ENCODE results near the gene CDK16. TPM values are rescaled to one million over a fixed set of nuclear protein-coding genes. Genes with fewer than 3 reads are reported as not detected.

Gene CDK16
- total RNA-seq, 2 experiments from 2014 or later: 62.7 to 78.9 TPM

DNA sequence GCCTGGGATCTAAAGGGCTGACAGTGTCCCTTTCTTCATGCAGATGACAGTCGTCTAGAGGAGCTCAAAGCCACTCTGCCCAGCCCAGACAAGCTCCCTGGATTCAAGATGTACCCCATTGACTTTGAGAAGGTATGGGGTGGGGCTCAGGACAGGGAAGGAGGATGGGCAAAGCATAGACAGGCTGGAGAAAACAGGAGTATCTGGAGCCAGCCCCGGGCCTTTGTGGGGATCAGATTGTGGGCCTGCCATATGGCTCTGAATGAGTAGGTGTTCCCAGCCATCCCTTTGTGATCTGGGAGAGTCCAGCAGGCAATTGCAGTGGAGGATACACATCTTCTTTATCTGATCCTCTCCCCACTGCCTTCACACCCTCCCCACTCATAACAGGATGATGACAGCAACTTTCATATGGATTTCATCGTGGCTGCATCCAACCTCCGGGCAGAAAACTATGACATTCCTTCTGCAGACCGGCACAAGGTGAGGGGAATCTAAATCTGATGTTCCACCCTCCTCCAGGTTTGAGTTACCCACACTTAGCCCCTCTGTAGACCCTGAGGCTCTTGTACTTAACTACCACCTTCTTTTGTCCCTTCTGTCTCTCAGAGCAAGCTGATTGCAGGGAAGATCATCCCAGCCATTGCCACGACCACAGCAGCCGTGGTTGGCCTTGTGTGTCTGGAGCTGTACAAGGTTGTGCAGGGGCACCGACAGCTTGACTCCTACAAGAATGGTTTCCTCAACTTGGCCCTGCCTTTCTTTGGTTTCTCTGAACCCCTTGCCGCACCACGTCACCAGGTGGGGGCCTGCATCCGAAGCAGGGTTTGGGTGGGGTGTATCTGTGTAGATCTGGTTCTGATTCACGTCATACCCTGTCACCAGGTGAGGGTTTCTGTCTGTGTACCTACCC lies 5.8 kb upstream of the CDK16 start:
- H3K4me3 Mint-ChIP-seq: no peak overlapping the region
- peak overlapping the region; percentile 70 for H3K27ac Mint-ChIP-seq
- DNase-seq (no peak), ATAC-seq (no peak)
- peaks cover 19% of the 10 kb centered on the region for H3K4me1 Mint-ChIP-seq
- intact Hi-C loops (cut with DNase I, micrococcal nuclease): no loop called here
- no peaks in the 10 kb centered on the region for H3K27me3 Mint-ChIP-seq
- ChIA-PET POLR2A (interaction anchor here (0.6 kb wide), 1 partner anchor 146 kb away, joined by 4 read pairs; no protein-coding TSS in a partner anchor), CTCF (no interaction called here)
- no peaks in the 10 kb centered on the region for H3K9me3 Mint-ChIP-seq (ENCODE audit: low read depth)
- peaks cover 53% of the 10 kb centered on the region for H3K36me3 Mint-ChIP-seq (ENCODE audit: low read depth)

DNA sequence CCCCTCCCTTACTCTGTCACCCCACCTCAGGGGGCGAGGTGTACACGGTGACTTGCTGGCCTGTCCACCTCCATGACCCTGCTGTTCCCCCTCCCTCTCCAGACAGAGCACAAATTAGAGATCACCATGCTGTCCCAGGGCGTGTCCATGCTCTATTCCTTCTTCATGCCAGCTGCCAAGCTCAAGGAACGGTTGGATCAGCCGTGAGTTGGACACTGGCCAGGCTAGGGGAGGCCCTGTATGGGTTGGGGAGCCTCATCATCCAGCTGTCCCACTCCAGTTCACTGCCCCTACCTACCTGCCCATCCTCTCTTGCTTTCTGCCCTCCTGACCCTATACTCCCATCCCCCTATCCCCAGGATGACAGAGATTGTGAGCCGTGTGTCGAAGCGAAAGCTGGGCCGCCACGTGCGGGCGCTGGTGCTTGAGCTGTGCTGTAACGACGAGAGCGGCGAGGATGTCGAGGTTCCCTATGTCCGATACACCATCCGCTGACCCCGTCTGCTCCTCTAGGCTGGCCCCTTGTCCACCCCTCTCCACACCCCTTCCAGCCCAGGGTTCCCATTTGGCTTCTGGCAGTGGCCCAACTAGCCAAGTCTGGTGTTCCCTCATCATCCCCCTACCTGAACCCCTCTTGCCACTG lies 3.9 kb upstream of the CDK16 start:
- ATAC-seq (no peak), DNase-seq (no peak)
- no peak overlapping the region for H3K4me3 Mint-ChIP-seq
- H3K36me3 Mint-ChIP-seq (ENCODE audit: low read depth): peaks cover 56% of the 10 kb centered on the region
- H3K4me1 Mint-ChIP-seq: peaks cover 19% of the 10 kb centered on the region
- no peaks in the 10 kb centered on the region for H3K27me3 Mint-ChIP-seq
- CTCF ChIA-PET: no interaction called here
- POLR2A ChIA-PET: no interaction called here
- no peaks in the 10 kb centered on the region for H3K9me3 Mint-ChIP-seq (ENCODE audit: low read depth)
- H3K27ac Mint-ChIP-seq: no peak overlapping the region
- intact Hi-C loops (cut with DNase I, micrococcal nuclease): loop anchor here (5.0 kb wide), 4 partner anchors 153 to 438 kb away; partner anchors contain the start of genes ELK1 (in 1 of the 2) and RP2 (in 1 of the 2)

DNA sequence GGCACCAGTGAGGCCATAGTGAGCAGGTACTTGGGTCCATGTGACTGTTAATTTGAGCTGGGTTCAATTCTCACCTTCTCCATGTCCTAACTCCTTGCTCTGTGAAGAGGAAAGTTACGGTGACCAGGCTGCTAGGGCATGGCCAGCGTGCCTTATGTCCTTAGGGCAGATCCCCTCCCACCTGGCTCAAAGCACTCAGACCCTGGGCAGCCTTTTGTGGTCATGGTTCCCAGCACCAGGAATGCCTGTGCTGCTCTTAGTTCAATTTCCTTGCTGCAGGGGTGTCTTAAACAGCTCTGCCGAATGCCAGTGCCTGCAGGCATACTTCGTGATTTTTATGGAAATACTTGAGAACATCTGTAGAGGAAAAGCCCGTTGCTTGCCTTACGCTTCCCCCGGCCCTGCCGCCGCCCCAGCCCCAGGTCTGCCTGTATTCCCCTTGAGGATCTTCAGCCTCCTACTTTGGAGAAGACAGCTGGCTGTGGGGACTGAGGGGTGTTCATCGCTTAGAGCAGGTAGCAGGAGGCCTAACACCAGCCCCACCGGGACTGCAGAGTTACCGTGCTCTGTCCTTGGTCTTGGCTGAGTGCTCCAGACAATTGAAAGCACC lies 3.1 kb upstream of the CDK16 start:
- intact Hi-C loops (cut with DNase I, micrococcal nuclease): loop anchor here (5.0 kb wide), 4 partner anchors 152 to 437 kb away; partner anchors contain the start of genes ELK1 (in 1 of the 2) and RP2 (in 1 of the 2)
- no peaks in the 10 kb centered on the region for H3K9me3 Mint-ChIP-seq (ENCODE audit: low read depth)
- H3K4me1 Mint-ChIP-seq: peaks cover 27% of the 10 kb centered on the region
- ChIA-PET CTCF (interaction anchor here (1.1 kb wide), 1 partner anchor 19 kb away, joined by 3 read pairs; no protein-coding TSS in a partner anchor), POLR2A (no interaction called here)
- H3K36me3 Mint-ChIP-seq (ENCODE audit: low read depth): peaks cover 58% of the 10 kb centered on the region
- no peaks in the 10 kb centered on the region for H3K27me3 Mint-ChIP-seq
- no peak for DNase-seq
- H3K27ac Mint-ChIP-seq: peak overlapping the region; percentile 98
- H3K4me3 Mint-ChIP-seq: no peak overlapping the region
- no peak for ATAC-seq

DNA sequence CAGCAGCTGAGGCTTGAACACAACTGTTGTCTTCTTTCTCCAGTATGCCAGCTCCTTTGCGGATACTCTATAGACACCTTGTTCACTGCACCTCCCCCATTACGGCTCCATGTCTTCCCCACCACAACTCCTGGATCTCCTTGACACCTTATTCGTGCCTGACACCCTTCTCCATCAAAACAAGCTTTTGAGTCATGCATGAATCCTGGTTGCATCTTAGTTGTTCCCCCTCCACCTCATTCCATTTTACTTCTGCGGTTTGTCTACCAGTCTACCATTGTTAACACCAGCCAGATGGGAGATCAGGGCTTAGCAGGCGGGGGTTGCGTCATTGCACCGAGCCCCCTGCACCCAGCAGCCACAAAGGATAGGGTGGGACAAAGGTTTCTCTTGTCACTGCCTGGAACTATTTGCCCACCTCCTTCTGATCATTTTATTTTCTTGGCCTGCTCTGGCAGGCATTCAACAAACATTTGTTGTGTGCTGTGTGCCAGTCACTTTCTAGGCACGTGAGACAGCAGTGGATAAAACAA lies 2.0 kb upstream of the CDK16 start:
- Mint-ChIP-seq H3K27ac (peak overlapping the region; percentile 98), H3K27me3 (no peaks in the 10 kb centered on the region), H3K9me3 (ENCODE audit: low read depth) (no peaks in the 10 kb centered on the region), H3K4me3 (peak overlapping the region; percentile 92), H3K36me3 (ENCODE audit: low read depth) (peaks cover 62% of the 10 kb centered on the region), H3K4me1 (peaks cover 35% of the 10 kb centered on the region)
- intact Hi-C loops (cut with DNase I, micrococcal nuclease): loop anchor here (2.0 to 5.0 kb wide), 5 partner anchors 72 to 436 kb away; partner anchors contain the start of genes ELK1 (in 1 of the 2), NDUFB11 (in 1 of the 2), RBM10 (in 1 of the 2) and RP2 (in 1 of the 2)
- no peak for DNase-seq
- ATAC-seq: no peak
- CTCF ChIA-PET: interaction anchor here (1.1 kb wide), 1 partner anchor 20 kb away, joined by 3 read pairs; no protein-coding TSS in a partner anchor
- POLR2A ChIA-PET: interaction anchor here (1.6 to 1.8 kb wide), 2 partner anchors 22 to 71 kb away, joined by 5 to 9 read pairs; partner anchors contain the start of genes NDUFB11 and RBM10

DNA sequence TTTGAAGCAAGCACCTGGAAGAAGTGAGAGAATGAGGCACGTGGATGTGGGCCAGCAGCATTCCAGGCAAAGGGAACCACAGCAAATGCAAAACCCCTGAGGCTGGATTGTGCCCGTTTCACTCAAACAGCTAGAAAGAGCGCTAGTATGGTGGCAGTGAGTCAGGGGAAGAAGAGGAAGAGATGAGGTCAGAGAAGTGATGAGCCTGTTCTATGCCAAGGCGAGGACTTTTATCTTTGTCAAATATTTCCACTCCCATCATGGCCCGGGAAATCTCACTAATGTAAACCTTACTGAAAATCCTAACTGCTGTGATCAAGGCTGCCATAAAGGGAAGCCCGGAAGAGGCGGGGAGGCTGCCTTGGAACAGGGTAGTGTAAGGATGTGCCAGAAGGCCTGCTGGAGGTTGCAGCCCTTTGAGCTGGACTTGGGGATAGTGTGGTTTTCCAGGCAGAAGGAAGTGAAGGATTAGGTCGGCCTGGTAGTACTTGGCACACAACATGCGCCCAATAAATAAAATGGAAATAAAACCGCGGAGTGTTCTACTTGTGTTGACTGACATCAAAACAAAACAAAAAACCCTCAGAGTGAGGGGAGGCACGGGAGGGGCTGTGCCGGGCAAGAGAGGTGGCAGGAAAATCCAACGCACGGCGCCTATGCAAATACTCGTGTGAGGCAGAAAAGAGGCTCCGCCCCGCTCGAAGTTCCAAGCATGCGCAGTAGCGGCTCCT lies 1.2 kb upstream of the CDK16 start:
- DNase-seq (peak; percentile 96), ATAC-seq (peak; percentile 36)
- H3K27ac Mint-ChIP-seq: peak overlapping the region; percentile 98
- H3K4me3 Mint-ChIP-seq: peak overlapping the region; percentile 92
- POLR2A ChIA-PET: interaction anchor here (0.7 to 2.5 kb wide), 7 partner anchors 14 to 339 kb away, joined by 3 to 15 read pairs (median 5); partner anchors contain the start of genes NDUFB11, RBM10 and USP11
- no peaks in the 10 kb centered on the region for H3K27me3 Mint-ChIP-seq
- intact Hi-C loops (cut with DNase I, micrococcal nuclease): loop anchor here (1.0 to 5.0 kb wide), 10 partner anchors 16 to 442 kb away; partner anchors contain the start of genes UBA1 (in 2 of the 2), ELK1 (in 1 of the 2), NDUFB11 (in 1 of the 2) and RBM10 (in 1 of the 2)
- H3K36me3 Mint-ChIP-seq (ENCODE audit: low read depth): peaks cover 57% of the 10 kb centered on the region
- no peaks in the 10 kb centered on the region for H3K9me3 Mint-ChIP-seq (ENCODE audit: low read depth)
- peaks cover 35% of the 10 kb centered on the region for H3K4me1 Mint-ChIP-seq
- CTCF ChIA-PET: interaction anchor here (0.5 to 0.6 kb wide), 2 partner anchors 14 to 36 kb away, joined by 3 read pairs; no protein-coding TSS in a partner anchor

DNA sequence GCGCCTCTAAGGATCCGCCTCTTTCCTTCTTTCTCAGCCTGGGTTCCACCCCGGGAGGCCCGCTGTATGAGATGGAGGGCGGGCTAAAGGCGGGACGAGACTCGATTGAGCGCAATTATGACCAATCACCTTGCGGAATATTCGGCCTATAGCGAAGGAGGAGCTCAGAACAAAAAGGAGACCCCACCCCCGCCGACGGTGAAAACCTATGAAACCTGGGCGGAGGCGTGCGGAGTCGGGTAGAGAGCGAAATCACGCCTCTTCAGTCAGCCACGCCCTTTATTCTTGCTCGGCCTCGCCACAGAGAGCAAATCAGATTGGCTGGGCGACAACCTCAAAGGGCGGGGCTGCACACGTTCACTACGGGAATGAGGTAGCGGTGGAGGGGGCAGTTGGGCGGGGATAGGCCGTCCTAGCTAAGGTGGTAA lies 615 bp upstream of the CDK16 start:
- ChIA-PET POLR2A (interaction anchor here (0.5 to 2.5 kb wide), 11 partner anchors 9 to 358 kb away, joined by 3 to 15 read pairs (median 4); partner anchors contain the start of genes NDUFB11, RBM10 and USP11), CTCF (interaction anchor here (0.5 to 0.6 kb wide), 2 partner anchors 13 to 35 kb away, joined by 3 read pairs; no protein-coding TSS in a partner anchor)
- Mint-ChIP-seq H3K4me1 (peaks cover 35% of the 10 kb centered on the region), H3K9me3 (ENCODE audit: low read depth) (no peaks in the 10 kb centered on the region), H3K36me3 (ENCODE audit: low read depth) (peaks cover 54% of the 10 kb centered on the region), H3K27me3 (no peaks in the 10 kb centered on the region), H3K4me3 (peak overlapping the region; percentile 92), H3K27ac (peak overlapping the region; percentile 99)
- ATAC-seq (peak; percentile 87), DNase-seq (peak; percentile 96)
- intact Hi-C loops (cut with DNase I, micrococcal nuclease): loop anchor here (1.0 to 5.0 kb wide), 13 partner anchors 15 to 441 kb away; partner anchors contain the start of genes RBM10 (in 2 of the 2), UBA1 (in 2 of the 2), USP11 (in 2 of the 2) and ARAF (in 1 of the 2)

DNA sequence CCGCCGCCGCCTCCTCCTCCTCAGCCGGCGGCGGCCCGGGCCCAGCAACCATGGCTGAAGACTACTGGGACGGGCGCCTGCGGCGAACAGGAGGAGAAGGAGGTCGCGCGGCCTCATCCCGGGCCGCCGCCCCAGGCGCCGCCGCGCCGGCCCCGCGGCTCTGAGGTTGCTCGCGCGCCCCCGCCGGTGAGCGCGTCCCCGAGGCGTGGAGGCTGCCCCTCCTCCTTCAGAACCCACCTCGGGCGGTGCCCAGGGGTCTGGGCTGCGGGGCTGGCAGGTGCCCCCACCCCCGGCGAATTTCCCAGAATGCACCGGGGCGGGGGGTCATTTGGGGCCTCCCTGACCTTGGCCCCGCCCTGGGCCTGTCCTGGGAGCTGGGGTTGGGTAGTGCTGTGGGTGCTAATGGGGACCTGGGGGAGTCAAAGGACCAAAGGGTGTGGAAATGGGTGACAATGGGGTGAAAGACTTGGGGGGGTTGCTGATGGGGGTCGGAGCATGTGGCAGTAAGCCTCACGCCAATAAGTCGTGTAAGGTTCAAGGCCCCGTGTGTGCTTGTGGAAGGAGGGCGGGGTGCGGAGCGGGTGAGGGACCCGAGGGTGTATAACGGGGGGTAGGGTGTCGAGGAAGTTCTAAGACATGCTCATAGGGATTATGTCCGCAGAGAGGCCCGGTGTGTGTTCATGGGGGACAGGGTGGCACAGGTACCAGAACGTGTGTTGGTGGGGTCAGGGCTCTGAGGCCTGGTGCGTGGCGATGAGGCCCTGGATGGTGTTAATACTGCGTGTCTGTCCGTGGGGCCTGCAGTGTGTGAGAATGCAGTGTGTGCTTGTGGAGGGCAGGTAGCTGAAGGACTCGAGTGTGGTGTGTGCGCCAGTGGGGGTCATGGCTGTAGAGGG lies 687 bp downstream of the CDK16 start:
- Mint-ChIP-seq H3K4me1 (peaks cover 35% of the 10 kb centered on the region), H3K27me3 (no peaks in the 10 kb centered on the region), H3K4me3 (peak overlapping the region; percentile 92), H3K9me3 (ENCODE audit: low read depth) (no peaks in the 10 kb centered on the region), H3K27ac (peak overlapping the region; percentile 89), H3K36me3 (ENCODE audit: low read depth) (peaks cover 54% of the 10 kb centered on the region)
- intact Hi-C loops (cut with DNase I, micrococcal nuclease): loop anchor here (1.0 to 5.0 kb wide), 9 partner anchors 14 to 433 kb away; partner anchors contain the start of genes ARAF (in 1 of the 2), ELK1 (in 1 of the 2), RBM10 (in 1 of the 2) and RP2 (in 1 of the 2)
- DNase-seq: peak; percentile 65
- ChIA-PET POLR2A (interaction anchor here (0.6 to 2.5 kb wide), 4 partner anchors 14 to 627 kb away, joined by 3 to 15 read pairs (median 6); partner anchors contain the start of genes RBM10 and USP11), CTCF (no interaction called here)
- no peak for ATAC-seq

DNA sequence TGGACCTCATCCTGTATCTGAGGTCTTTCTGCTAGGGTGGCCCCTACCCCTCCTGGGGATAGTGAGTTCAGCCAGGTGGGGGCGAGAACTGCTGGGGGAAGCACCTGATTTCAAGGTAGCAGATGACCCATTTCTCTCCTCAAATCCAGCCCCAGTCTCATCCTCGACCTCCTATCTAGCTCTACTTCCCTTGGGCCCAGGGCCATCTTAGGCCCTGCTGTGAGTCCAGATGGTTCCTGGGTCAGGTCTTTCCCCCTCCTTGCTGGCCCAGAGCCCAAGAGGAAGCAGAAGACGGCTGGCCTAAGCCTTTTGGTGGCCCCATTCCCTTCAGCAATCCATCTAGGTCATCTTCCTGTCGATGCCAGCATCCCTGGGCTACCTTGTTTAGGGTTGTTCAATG lies 3.3 kb downstream of the CDK16 start:
- Mint-ChIP-seq H3K27ac (no peak overlapping the region), H3K9me3 (ENCODE audit: low read depth) (no peaks in the 10 kb centered on the region), H3K4me3 (no peak overlapping the region), H3K27me3 (no peaks in the 10 kb centered on the region), H3K36me3 (ENCODE audit: low read depth) (peaks cover 56% of the 10 kb centered on the region), H3K4me1 (peaks cover 24% of the 10 kb centered on the region)
- DNase-seq (no peak), ATAC-seq (no peak)
- ChIA-PET CTCF (no interaction called here), POLR2A (no interaction called here)
- intact Hi-C loops (cut with DNase I, micrococcal nuclease): no loop called here

DNA sequence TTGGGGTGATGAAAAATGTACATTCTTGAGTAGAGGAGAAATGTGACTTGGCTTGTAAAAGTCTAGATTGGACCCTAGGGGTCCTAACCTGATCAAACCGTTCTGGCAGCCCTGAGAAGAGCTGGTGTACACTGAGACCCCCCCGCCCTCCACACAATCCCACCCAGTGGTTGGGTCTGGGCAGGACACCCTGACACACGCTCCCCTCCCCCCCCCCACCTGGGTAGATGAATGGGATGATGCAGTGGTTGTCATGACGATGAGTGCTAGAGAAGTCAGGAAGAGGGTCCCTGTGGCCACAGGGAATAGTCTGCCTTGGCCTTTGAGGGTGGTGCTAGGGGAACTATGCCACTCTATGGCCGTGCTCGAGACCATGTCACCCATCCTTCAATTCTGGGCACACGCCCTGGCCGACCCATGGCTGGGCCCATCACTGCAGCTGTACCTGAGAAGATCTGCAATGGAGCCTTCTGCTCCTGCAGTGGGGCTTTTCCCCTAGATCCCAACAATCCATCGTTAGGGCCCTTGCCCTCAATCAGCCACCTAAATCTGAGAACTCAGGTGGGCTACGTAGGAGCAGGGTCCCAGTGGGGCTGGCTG lies 4.4 kb downstream of the CDK16 start:
- ATAC-seq (no peak), DNase-seq (no peak)
- Mint-ChIP-seq H3K27me3 (no peaks in the 10 kb centered on the region), H3K36me3 (ENCODE audit: low read depth) (peaks cover 55% of the 10 kb centered on the region), H3K4me3 (no peak overlapping the region), H3K4me1 (peaks cover 17% of the 10 kb centered on the region), H3K27ac (no peak overlapping the region), H3K9me3 (ENCODE audit: low read depth) (no peaks in the 10 kb centered on the region)
- intact Hi-C loops (cut with DNase I, micrococcal nuclease): no loop called here
- POLR2A ChIA-PET: no interaction called here
- CTCF ChIA-PET: no interaction called here
